K562 (cell line): Measurements from ENCODE around the gene HECW1. TPM values are rescaled to one million over a fixed set of nuclear protein-coding genes. Genes with fewer than 3 reads are reported as not detected.
A peak's percentile ranks its signal among the peaks of the same experiment; 100 is the strongest.

ENCODE experiments used
- ATAC-seq: fragments of 200-7000 bp; cut with Tn5 transposase; 3 replicates; pipeline ENCODE4 v1.9.1; 2020; ENCODE audit warnings: moderate library complexity
- BruUV-seq: library from RNA; stranded (reverse); fragments of 400-500 nt; replicated peaks from 2 replicates; lab custom pipeline; 2021; lab: Mats Ljungman, UMichigan
- CTCF ChIA-PET: fragments of 300-600 bp; formaldehyde crosslinking; extraction: SDS; loops from one replicate; lab custom pipeline; 2021; ENCODE audit warnings: low intra/inter-chr PET ratio; lab: Yijun Ruan, JAX
- POLR2A ChIA-PET: fragments of 300-600, 350-650 bp; sonication (Branson Sonifier 250); formaldehyde crosslinking; extraction: SDS; loops from one replicate; lab custom pipeline; 2021; ENCODE audit warnings: antibody characterized with exemption, inconsistent platforms; lab: Yijun Ruan, JAX
- DNase-seq, 4 experiments: peaks; one replicate each; pipeline versions ENCODE4 v3.0.0 to v3.0.0-alpha.2; 2011 to 2018; ENCODE audit warnings: low spot score in 3 of 4, mixed read lengths in 3 of 4; ENCODE audit errors: extremely low read depth in 1 of 4
- FAIRE-seq: peaks from 2 replicates; lab custom pipeline; 2011; peaks lifted over from hg19 to GRCh38; lab: Jason Lieb, UNC
- H2AFZ ChIP-seq: 2 replicates; pipeline ENCODE4 v1.6.0; 2011; ENCODE audit warnings: low read depth, low read length, control low read depth, inconsistent platforms
- H3K27ac ChIP-seq: fragments of 200-600 bp; 3 replicates; pipeline ENCODE4 v1.8.0; 2011; ENCODE audit warnings: low read depth, mild to moderate bottlenecking, control low read depth, inconsistent platforms, low read length, moderate library complexity, mixed read lengths; ENCODE audit errors: extremely low read depth
- H3K27me3 ChIP-seq, 2 experiments: fragments of 300-600 bp in 1 of 2; 2 replicates in 1 of 2; 3 replicates in 1 of 2; pipeline versions ENCODE4 v1.6.0 to v1.8.0; 2011; ENCODE audit warnings: inconsistent platforms in 2 of 2, low read length in 2 of 2, mild to moderate bottlenecking in 1 of 2, mixed read lengths in 1 of 2, moderate library complexity in 1 of 2; ENCODE audit not compliant: control insufficient read depth in 2 of 2, insufficient read depth in 2 of 2
- H3K36me3 ChIP-seq: fragments of 300-600 bp; 3 replicates; pipeline ENCODE4 v1.8.0; 2011; ENCODE audit warnings: mild to moderate bottlenecking, low read length, inconsistent platforms; ENCODE audit not compliant: control insufficient read depth, insufficient read depth
- H3K4me1 ChIP-seq, 2 experiments: fragments of 200-600 bp in 1 of 2; replicated peaks in 1 of 2; 2 replicates in 1 of 2; 3 replicates in 1 of 2; pipeline versions ENCODE4 v1.5.1 to v1.8.0; 2011; ENCODE audit warnings: inconsistent platforms in 2 of 2, low read length in 2 of 2, mild to moderate bottlenecking in 1 of 2, mixed read lengths in 1 of 2, moderate library complexity in 1 of 2; ENCODE audit not compliant: control insufficient read depth in 2 of 2, insufficient read depth in 2 of 2
- H3K4me2 ChIP-seq: 2 replicates; pipeline ENCODE4 v1.6.1; 2011; ENCODE audit warnings: low read length, control low read depth, inconsistent platforms, mixed read lengths; ENCODE audit not compliant: insufficient read depth
- H3K4me3 ChIP-seq: fragments of 200-600 bp; sonication (generic), shearing (Covaris generic); 2 replicates; pipeline ENCODE4 v1.5.1; 2016; ENCODE audit warnings: control low read depth, inconsistent platforms
- H3K79me2 ChIP-seq: fragments of 200-600 bp; 3 replicates; pipeline ENCODE4 v1.8.0; 2011; ENCODE audit warnings: low read length, inconsistent platforms; ENCODE audit not compliant: control insufficient read depth, insufficient read depth
- H3K9ac ChIP-seq, 2 experiments: 2 replicates each; pipeline versions ENCODE4 v1.6.0 to v1.6.1; 2011; ENCODE audit warnings: low read depth in 2 of 2, low read length in 2 of 2, control low read depth in 1 of 2, inconsistent platforms in 1 of 2, mild to moderate bottlenecking in 1 of 2, mixed read lengths in 1 of 2; ENCODE audit not compliant: insufficient read depth in 1 of 2
- H3K9me1 ChIP-seq: one replicate; pipeline ENCODE4 v1.6.0; 2011; ENCODE audit warnings: inconsistent platforms, mild to moderate bottlenecking, low read length, moderate library complexity; ENCODE audit not compliant: control insufficient read depth, insufficient read depth
- H3K9me3 ChIP-seq: replicated peaks from 2 replicates; pipeline ENCODE4 v1.5.1; 2011; ENCODE audit warnings: low read depth, low read length, inconsistent platforms; ENCODE audit not compliant: control insufficient read depth, insufficient read depth
- H4K20me1 ChIP-seq: replicated peaks from 2 replicates; pipeline ENCODE4 v1.6.1; 2011; ENCODE audit warnings: low read length, inconsistent platforms, mixed read lengths; ENCODE audit not compliant: control insufficient read depth, insufficient read depth
- C11orf30 ChIP-seq: fragments of 450-650 bp; IDR thresholded peaks from 2 replicates; pipeline ENCODE4 v1.6.1; 2016; ENCODE audit warnings: low read depth, mild to moderate bottlenecking
- CLOCK ChIP-seq: fragments of 250-450 bp; sonication (Bioruptor Pico); IDR thresholded peaks from 2 replicates; pipeline ENCODE4 v1.4.0; 2020; ENCODE audit warnings: mild to moderate bottlenecking, moderate library complexity, borderline replicate concordance
- MAFG ChIP-seq: fragments of 450-650 bp; conservative IDR thresholded peaks from 2 replicates; pipeline ENCODE4 v1.6.1; 2016; ENCODE audit warnings: missing genetic modification characterization, missing compliant biosample characterization
- NFE2L1 ChIP-seq: fragments of 450-650 bp; IDR thresholded peaks from 2 replicates; pipeline ENCODE4 v1.6.1; 2016; ENCODE audit warnings: missing genetic modification characterization, low read depth, mild to moderate bottlenecking, missing compliant biosample characterization, moderate library complexity, borderline replicate concordance
- PTRF ChIP-seq: fragments of 450-650 bp; IDR thresholded peaks from 2 replicates; pipeline ENCODE4 v1.6.1; 2016; ENCODE audit warnings: mild to moderate bottlenecking, missing genetic modification characterization, missing compliant biosample characterization
- ZNF316 ChIP-seq: fragments of 450-650 bp; IDR thresholded peaks from 2 replicates; pipeline ENCODE4 v1.6.1; 2016
- WGBS: fragments of 100-300 bp; shearing (Covaris generic); methylation state at CpG from one replicate; pipeline ENCODE4 v1.1.6; 2016; ENCODE audit warnings: low coverage, mixed read lengths; ENCODE audit not compliant: insufficient coverage; ENCODE audit errors: missing lambda C conversion rate; 5-methylcytosine and 5-hydroxymethylcytosine counted together
- in situ Hi-C: fragments of 300-500 bp; cut with MboI; formaldehyde crosslinking; loops from 4 replicates; pipeline ENCODE4 v1.15.0; 2018; ENCODE audit warnings: inconsistent platforms, mixed read lengths
- intact Hi-C: fragments of 100-400 bp; cut with micrococcal nuclease; formaldehyde crosslinking; loops from 2 replicates; pipeline ENCODE4 v1.14.2; 2022
- polyA plus RNA-seq, 8 experiments: library from polyadenylated mRNA; depleted of rRNA in 4 of 8; stranded (reverse) in 5 of 8; unstranded in 3 of 8; fragments of >200 nt; fragmentation: Nextera tagmentation in 2 of 8; fragmentation: Illumina TruSeq in 1 of 8; extraction: Ambion mirVana in 2 of 8; extraction: Trizol in 1 of 8; gene quantifications; 2 replicates each; pipeline versions ENCODE4 v1.2.1 to v1.2.3, GENCODE V29; 2011 to 2014; ENCODE audit warnings: inconsistent platforms in 1 of 8, missing spikeins in 1 of 8
- total RNA-seq, 7 experiments: library from RNA; depleted of rRNA in 6 of 7; stranded (reverse); fragments of >200 nt in 6 of 7; fragmentation: Illumina TruSeq in 2 of 7; extraction: Trizol in 2 of 7; gene quantifications; 2 replicates each; pipeline versions ENCODE4 v1.2.1 to v1.2.3, GENCODE V29; 2011 to 2021; ENCODE audit warnings: low replicate concordance in 1 of 7
- TF ChIP-seq, protein P1 (sequence below): fragments of 250-450 bp; sonication (Bioruptor Pico); IDR thresholded peaks from 2 replicates; pipeline ENCODE4 v1.5.0; 2021

The HECW1 gene
- total and polyA plus RNA-seq, 9 of the 15 experiments (the other 6 are each of a cell fraction or from before 2014, with no cell fraction given) = 0.07 to 0.31 (median 0.13) TPM; not detected in 4

DNA sequence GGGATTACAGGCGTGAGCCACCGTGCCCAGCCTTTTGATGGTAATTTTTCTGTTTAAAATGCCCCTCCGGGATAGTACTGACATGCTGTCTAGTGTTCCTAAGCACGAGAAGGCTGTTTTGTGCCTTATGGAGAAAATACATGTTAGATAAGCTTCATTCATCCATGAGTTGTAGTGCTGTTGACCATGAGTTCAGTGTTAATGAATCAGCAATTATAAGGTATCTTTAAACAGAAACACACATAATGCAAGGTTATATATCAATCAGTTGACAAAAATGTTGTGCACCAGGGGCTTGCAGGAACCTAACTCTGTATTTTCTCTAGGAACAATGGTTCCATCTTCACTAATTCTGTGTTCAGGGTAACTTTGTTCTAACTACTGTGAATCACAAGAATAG lies 30.8 kb upstream of the HECW1 start:
- no peaks in the 10 kb centered on the region for H3K27me3 ChIP-seq
- no peak for DNase-seq
- ChIA-PET CTCF (no interaction called here), POLR2A (no interaction called here)
- no peak overlapping the region for H3K4me3 ChIP-seq
- H3K27ac ChIP-seq = no peak overlapping the region
- H3K9me3 ChIP-seq = no peaks in the 10 kb centered on the region
- H3K9me1 ChIP-seq = no peaks in the 10 kb centered on the region
- no peaks in the 10 kb centered on the region for H3K36me3 ChIP-seq
- peak overlapping the region; percentile 32; the same call in 1 of the 2 replicates for H2AFZ ChIP-seq
- H3K4me1 ChIP-seq = peaks cover 4 to 8% of the 10 kb centered on the region in 2 experiments; a peak in 4 of 5 replicates
- H3K79me2 ChIP-seq = no peaks in the 10 kb centered on the region
- intact Hi-C loops = no loop called here
- H4K20me1 ChIP-seq = no peaks in the 10 kb centered on the region
- no peak overlapping the region for H3K9ac ChIP-seq
- in situ Hi-C loops = no loop called here
- 26% methylated on average over 4 of the region's 4 CpGs for WGBS
- H3K4me2 ChIP-seq = no peak overlapping the region
- TF ChIP-seq ZNF316 = peak; percentile 72
- TF ChIP-seq CLOCK (CRISPR knock-in tag) = no peak
- peak; percentile 52 for TF ChIP-seq C11orf30
- no peak for TF ChIP-seq PTRF
- TF ChIP-seq, protein P1, sequence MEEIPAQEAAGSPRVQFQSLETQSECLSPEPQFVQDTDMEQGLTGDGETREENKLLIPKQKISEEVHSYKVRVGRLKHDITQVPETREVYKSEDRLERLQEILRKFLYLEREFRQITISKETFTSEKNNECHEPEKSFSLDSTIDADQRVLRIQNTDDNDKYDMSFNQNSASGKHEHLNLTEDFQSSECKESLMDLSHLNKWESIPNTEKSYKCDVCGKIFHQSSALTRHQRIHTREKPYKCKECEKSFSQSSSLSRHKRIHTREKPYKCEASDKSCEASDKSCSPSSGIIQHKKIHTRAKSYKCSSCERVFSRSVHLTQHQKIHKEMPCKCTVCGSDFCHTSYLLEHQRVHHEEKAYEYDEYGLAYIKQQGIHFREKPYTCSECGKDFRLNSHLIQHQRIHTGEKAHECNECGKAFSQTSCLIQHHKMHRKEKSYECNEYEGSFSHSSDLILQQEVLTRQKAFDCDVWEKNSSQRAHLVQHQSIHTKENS = no peak
- peak; percentile 54 for TF ChIP-seq MAFG
- no peak for TF ChIP-seq NFE2L1 (tag)
- FAIRE-seq = no peak
- no peak for ATAC-seq
- no TSS peak for BruUV-seq
